ENCODE results near the gene TMEM184B. TPM values are rescaled to one million over a fixed set of nuclear protein-coding genes. Genes with fewer than 3 reads are reported as not detected.

The TMEM184B gene
- 22.0 and 23.8 TPM in 2 replicates for total RNA-seq (2014; rRNA removed; shearing (Covaris generic))

DNA sequence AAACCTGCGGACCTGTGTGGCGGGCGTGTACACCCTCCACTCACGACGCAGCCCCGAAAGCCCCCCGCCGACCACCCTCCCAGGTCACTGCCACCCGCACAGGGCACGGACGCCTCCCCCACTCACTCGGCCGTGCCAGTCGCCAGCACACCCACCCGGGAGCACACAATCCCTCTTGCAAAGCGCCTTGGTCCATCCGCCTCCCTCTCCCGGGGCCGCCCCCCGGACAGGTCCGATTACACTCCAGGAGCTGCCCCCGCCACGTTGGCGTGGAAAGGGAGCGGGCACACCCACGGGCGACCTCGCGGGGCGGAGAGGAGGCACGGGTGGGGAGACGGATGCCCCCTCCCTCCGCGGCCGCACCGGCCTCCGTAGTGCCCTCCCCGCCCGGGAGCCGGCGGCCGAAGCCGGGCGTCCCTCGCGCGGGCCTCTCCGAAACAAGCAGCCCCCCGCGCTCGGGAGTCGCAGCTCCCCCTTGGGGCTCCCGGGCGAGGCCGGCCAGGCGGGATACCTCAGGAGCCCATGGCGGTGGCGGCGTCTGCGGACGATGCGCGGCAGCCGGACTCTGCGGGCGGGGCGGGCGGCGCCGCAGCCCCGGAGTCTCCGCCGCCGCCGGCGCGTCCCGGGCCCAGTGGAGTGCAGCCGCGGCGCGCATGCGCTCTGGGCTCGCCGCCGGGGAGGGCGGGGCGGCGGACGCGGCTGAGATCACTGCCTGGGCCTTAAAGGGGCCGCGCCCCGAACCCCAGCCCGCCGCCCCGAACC is at the start of gene TMEM184B:
Gene TMEM184B (minus strand): TSS at position 638 of the 762 bp plus-strand sequence. CDS start 25,049 bp downstream, outside the sequence.
- peak; percentile 65 to 69 for DNase-seq (ENCODE audit: low read depth in 1 of 2, low spot score in 2 of 2)
- Histone ChIP-seq H3K36me3 (peaks cover 26% of the 10 kb centered on the region), H3K27ac (peak within 1 kb of the TSS; percentile 82), H3K9me3 (replicated peaks) (no peaks in the 10 kb centered on the region), H3K4me3 (peak within 1 kb of the TSS; percentile 99), H3K4me1 (replicated peaks) (peaks cover 35% of the 10 kb centered on the region), H3K27me3 (replicated peaks) (no peaks in the 10 kb centered on the region)

DNA sequence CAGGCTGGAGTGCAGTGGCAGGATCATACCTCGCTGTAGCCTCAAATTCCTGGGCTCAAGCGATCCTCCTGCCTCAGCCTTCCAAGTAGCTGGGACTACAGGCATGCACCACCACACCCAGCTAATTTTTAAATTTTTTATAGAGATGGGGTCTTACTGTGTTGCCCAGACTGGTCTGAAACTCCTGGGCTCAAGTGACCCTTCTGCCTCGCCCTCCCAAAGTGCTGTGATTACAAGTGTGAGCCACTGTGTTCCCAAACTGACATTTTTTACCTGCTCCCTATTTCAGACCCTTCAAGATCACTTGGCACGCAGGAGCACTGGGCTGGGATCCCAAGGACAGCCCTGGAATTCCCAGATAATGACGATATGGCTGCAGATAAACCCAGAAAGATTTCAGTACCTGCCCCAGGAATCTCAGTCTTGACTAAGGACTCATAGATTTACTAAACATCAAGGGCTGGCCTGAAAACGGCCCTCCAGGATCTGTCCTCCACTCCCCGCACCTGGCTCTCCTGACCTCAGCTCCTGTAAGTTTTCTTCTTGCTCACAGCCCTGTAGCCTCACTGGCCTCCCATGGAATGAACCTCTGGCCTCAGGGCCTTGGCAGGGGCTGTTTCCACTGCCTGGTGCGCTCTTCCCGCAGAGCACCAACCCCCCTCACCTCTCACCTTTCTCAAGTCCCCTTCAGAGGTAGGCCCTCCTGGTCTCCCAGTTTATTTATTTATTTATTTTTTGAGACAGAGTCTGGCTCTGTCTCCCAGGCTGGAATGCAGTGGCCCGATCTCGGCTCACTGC is 48.0 kb upstream of the TMEM184B start:
- Histone ChIP-seq H3K27ac (no peak overlapping the region), H3K27me3 (replicated peaks) (no peaks in the 10 kb centered on the region), H3K36me3 (peaks cover 5% of the 10 kb centered on the region), H3K4me3 (no peak overlapping the region), H3K4me1 (replicated peaks) (peaks cover 27% of the 10 kb centered on the region), H3K9me3 (replicated peaks) (no peaks in the 10 kb centered on the region)
- DNase-seq (ENCODE audit: low read depth in 1 of 2, low spot score in 2 of 2) = no peak

DNA sequence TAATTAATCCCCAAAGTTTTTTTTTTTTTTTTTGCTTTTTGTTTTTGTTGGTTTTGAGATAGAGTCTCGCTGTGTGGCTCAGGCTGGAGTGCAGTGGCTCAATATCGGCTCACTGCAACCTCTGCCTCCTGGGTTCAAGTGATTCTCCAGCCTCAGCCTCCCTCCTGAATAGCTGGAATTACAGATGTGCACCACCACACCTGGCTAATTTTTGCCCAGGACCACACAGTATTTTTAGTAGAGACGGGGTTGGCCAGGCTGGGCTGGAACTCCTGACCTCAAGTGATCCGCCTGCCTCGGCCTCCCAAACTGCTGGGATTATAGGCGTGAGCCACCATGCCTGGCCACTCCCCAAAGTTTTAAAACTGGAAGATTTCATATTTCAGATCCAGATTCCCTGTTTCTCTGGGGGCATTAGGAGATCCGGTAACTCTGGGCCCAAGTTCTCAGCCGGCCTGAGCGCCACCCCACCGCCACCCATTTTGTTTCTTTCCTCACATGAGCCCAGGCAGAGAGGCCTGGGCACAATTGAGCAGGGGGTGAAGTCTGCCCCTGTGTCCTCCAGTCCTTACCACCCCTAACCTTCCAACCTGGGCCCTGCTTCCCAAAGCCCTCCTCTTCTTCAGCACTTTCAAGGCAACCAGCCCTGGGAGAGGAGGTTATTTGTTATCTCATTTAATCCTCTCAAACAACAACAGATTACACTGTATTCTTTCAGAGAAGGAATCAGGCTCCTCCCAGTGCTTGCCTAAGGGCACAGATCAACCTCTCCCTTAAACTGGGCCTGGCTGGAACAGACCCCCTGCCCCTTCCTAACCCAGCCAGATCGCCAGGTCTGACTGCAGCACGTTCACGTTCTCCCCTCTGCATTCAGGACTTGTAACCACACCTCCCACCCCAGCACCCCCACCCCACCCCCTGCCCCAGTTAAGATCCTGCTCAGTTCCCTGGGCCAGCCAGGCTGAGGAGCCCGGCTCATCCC is 46.3 kb upstream of the TMEM184B start:
- peaks cover 35% of the 10 kb centered on the region for H3K4me1 ChIP-seq (replicated peaks)
- no peaks in the 10 kb centered on the region for H3K9me3 ChIP-seq (replicated peaks)
- H3K27ac ChIP-seq = peak overlapping the region; percentile 78
- no peak for DNase-seq (ENCODE audit: low read depth in 1 of 2, low spot score in 2 of 2)
- H3K4me3 ChIP-seq = no peak overlapping the region
- H3K36me3 ChIP-seq = peaks cover 10% of the 10 kb centered on the region
- no peaks in the 10 kb centered on the region for H3K27me3 ChIP-seq (replicated peaks)

GRCh38 chr22:38317995-38318715 is 45.3 kb upstream of the TMEM184B start:
- Histone ChIP-seq H3K4me1 (replicated peaks) (peaks cover 45% of the 10 kb centered on the region), H3K4me3 (peak overlapping the region; percentile 80), H3K27me3 (replicated peaks) (no peaks in the 10 kb centered on the region), H3K9me3 (replicated peaks) (no peaks in the 10 kb centered on the region), H3K27ac (peak overlapping the region; percentile 78), H3K36me3 (peaks cover 16% of the 10 kb centered on the region)
- DNase-seq (ENCODE audit: low read depth in 1 of 2, low spot score in 2 of 2) = peak; percentile 87 to 93

DNA sequence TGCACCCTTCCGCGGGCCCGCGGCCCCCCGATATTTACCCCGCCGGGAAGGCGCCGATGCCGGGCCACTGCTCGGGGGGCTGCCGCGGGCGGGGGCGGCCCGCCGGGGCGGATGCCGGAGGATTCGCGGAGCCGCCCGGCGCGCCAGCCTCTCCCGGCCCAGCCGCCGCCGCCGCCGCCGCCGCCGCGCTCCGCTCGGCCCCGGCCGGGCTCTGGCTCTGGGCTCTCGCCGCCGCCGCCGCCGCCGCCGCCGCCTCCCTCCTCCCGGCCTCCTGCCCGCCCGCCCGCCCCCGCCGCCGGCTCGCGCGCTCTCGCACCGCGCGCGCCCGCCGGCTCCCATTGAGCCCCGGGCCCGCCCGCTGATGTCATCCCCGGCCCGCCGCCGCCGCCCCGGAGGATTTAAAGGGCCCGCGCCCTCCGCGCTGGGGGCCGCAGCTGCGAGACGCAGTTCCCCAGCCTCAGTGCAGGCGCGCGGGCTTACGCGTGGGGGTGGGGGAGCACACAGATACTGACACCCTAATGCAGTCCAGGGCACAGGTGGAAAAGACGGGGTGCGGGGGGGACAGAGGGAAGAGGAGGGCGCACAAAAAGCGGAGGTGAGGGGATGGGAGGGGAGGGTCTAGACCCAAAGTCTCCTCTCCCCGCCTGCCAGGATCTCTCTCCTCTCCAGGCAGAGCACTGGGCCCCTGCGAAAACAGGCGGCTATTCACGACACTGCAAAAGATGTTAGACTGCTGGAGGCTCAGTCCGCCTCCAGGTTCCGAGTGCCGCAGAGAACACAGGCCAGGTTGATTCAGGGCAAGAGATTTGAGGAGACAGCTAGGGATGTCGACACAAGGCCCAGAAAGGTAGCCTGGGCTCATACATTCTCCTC is 44.5 kb upstream of the TMEM184B start, which contains the start of gene CSNK1E:
Gene CSNK1E (minus strand): TSS at position 312 of the 873 bp plus-strand sequence. CDS start 3,276 bp downstream, outside the sequence.
- peak within 1 kb of the TSS; percentile 80 for H3K4me3 ChIP-seq
- H3K27me3 ChIP-seq (replicated peaks) = no peaks in the 10 kb centered on the region
- DNase-seq (ENCODE audit: low read depth in 1 of 2, low spot score in 2 of 2) = peak; percentile 30 to 70
- no peaks in the 10 kb centered on the region for H3K9me3 ChIP-seq (replicated peaks)
- H3K36me3 ChIP-seq = peaks cover 24% of the 10 kb centered on the region
- peaks cover 53% of the 10 kb centered on the region for H3K4me1 ChIP-seq (replicated peaks)
- peak within 1 kb of the TSS; percentile 88 for H3K27ac ChIP-seq

- H3K27me3 ChIP-seq (replicated peaks) = no peaks in the 10 kb centered on the region
- no peaks in the 10 kb centered on the region for H3K9me3 ChIP-seq (replicated peaks)
- DNase-seq (ENCODE audit: low read depth in 1 of 2, low spot score in 2 of 2) = peak in 1 of 2 experiments; percentile 75
- H3K4me3 ChIP-seq = peak overlapping the region; percentile 80
- H3K4me1 ChIP-seq (replicated peaks) = peaks cover 61% of the 10 kb centered on the region
- peak overlapping the region; percentile 88 for H3K27ac ChIP-seq
- peaks cover 32% of the 10 kb centered on the region for H3K36me3 ChIP-seq
Observed at GRCh38 chr22:38316364-38317121, 43.7 kb upstream of the TMEM184B start.

DNA sequence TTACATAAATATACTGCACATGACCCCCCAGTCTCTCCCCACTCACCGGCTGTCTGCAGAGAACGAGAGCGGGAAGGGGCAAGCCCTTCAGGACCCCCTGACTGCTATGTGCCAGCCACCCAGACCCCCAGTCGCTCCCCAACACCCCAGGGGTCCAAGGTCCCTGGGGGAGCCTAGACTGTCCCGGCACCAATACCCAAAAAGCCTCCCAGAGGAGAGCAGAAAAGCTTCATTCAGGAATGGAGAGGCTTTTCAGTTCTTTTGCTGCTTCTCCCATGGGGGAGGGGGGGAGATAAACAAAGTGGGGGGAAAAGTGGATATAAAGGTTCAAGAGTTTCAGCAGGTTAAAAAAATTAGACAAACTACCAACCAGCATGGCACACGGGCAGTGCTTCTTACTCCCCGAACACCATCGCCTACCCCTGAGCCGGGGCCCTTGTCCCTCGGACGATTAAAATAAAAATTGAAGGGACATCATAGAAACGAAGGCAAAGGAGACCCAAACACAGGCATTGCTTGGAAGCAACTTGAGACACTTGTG is 43.1 kb upstream of the TMEM184B start:
- no peaks in the 10 kb centered on the region for H3K27me3 ChIP-seq (replicated peaks)
- H3K4me3 ChIP-seq = peak overlapping the region; percentile 80
- peak overlapping the region; percentile 88 for H3K27ac ChIP-seq
- peak in 1 of 2 experiments; percentile 71 for DNase-seq (ENCODE audit: low read depth in 1 of 2, low spot score in 2 of 2)
- peaks cover 38% of the 10 kb centered on the region for H3K36me3 ChIP-seq
- H3K9me3 ChIP-seq (replicated peaks) = no peaks in the 10 kb centered on the region
- peaks cover 67% of the 10 kb centered on the region for H3K4me1 ChIP-seq (replicated peaks)

GRCh38 chr22:38314933-38315822 is 42.4 kb upstream of the TMEM184B start:
- Histone ChIP-seq H3K4me3 (peak overlapping the region; percentile 80), H3K27ac (peak overlapping the region; percentile 88), H3K9me3 (replicated peaks) (no peaks in the 10 kb centered on the region), H3K36me3 (peaks cover 46% of the 10 kb centered on the region), H3K27me3 (replicated peaks) (no peaks in the 10 kb centered on the region), H3K4me1 (replicated peaks) (peaks cover 74% of the 10 kb centered on the region)
- DNase-seq (ENCODE audit: low read depth in 1 of 2, low spot score in 2 of 2) = peak in 1 of 2 experiments; percentile 46

- Histone ChIP-seq H3K4me1 (replicated peaks) (peaks cover 80% of the 10 kb centered on the region), H3K27me3 (replicated peaks) (no peaks in the 10 kb centered on the region), H3K9me3 (replicated peaks) (no peaks in the 10 kb centered on the region), H3K27ac (peak overlapping the region; percentile 88), H3K36me3 (peaks cover 54% of the 10 kb centered on the region), H3K4me3 (peak overlapping the region; percentile 80)
- peak; percentile 93 to 94 for DNase-seq (ENCODE audit: low read depth in 1 of 2, low spot score in 2 of 2)
Observed at GRCh38 chr22:38314051-38314932, 41.5 kb upstream of the TMEM184B start.
